ENCODE data around the gene FLVCR2. TPM values are rescaled to one million over a fixed set of nuclear protein-coding genes. Genes with fewer than 3 reads are reported as not detected.

FLVCR2 gene
- total RNA-seq, 1 donor from 2014 or later: 42.4 TPM

- no peaks in the 10 kb centered on the region for H3K4me1 ChIP-seq
- H3K9me3 ChIP-seq: peaks cover 6% of the 10 kb centered on the region
- peaks cover 44% of the 10 kb centered on the region for H3K36me3 ChIP-seq
- no peak overlapping the region for H3K4me3 ChIP-seq
- ATAC-seq (no peak), DNase-seq (no peak)
- H3K27ac ChIP-seq: no peak overlapping the region
- no peak for TF ChIP-seq CTCF (IDR thresholded peaks at IDR 0.05)
- H3K27me3 ChIP-seq (ENCODE audit: low read depth): no peaks in the 10 kb centered on the region
- intact Hi-C loops (cut with DNase I): no loop called here
These were observed 119.0 kb downstream of the FLVCR2 start for GRCh38 chr14:75697386-75697785.

Other genes starting within 250 kb of the FLVCR2 start
- gene JDP2, start 150.6 kb upstream of the FLVCR2 start, total RNA-seq: 59.2 TPM
- 6.7 TPM for gene BATF, start 56.2 kb upstream of the FLVCR2 start, total RNA-seq
- gene ERG28, start 82.3 kb downstream of the FLVCR2 start, total RNA-seq: 30.2 TPM
- gene TTLL5, start 82.6 kb downstream of the FLVCR2 start, total RNA-seq: 32.6 TPM

All from lower lobe of right lung (tissue), 2 donors.